NK-92 treated with Interleukin-12 subunit alpha and Interleukin-12 subunit beta, amount 100 ng/mL, for 24 hours (cell line): ENCODE data around the gene ARVCF.
"Not testable (repeated sequence)": the region's sequence is repeated elsewhere in the genome, so short reads cannot be mapped to it uniquely, and the experiment has no call there.

ENCODE experiments used
- DNase-seq: peaks from one replicate; lab custom pipeline; 2025; lab: John Stamatoyannopoulos, UW

ARVCF gene

GRCh38 chr22:19936513-19936912 is 80.1 kb downstream of the ARVCF start:
- no peak for DNase-seq

GRCh38 chr22:19935123-19935718 is 81.4 kb downstream of the ARVCF start:
- DNase-seq, result not testable (repeated sequence)

GRCh38 chr22:19933341-19934241 is 83.0 kb downstream of the ARVCF start:
- no peak for DNase-seq

GRCh38 chr22:19932367-19933206 is 84.0 kb downstream of the ARVCF start:
- no peak for DNase-seq

DNA sequence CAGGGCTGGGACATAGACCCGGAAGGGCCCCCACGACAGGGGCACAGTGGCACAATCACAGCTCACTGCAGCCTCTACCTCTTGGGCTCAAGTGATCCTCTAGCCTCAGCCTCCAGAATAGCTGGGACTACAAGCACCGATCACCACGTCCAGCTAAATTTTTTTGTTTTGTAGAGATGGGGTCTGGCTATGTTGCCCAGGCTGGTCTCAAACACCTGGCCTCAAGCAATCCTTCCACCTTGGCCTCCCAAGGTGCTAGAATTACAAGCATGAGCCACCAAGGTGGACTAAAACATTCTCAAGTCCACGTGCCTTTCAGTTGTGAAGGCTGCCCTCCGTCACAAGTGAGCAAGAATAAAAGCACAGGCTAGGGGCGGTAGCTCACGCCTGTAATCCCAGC is 85.1 kb downstream of the ARVCF start:
- no peak for DNase-seq

GRCh38 chr22:19930551-19931486 is 85.8 kb downstream of the ARVCF start:
- no peak for DNase-seq

GRCh38 chr22:19929586-19930550 is 86.8 kb downstream of the ARVCF start:
- no peak for DNase-seq

DNA sequence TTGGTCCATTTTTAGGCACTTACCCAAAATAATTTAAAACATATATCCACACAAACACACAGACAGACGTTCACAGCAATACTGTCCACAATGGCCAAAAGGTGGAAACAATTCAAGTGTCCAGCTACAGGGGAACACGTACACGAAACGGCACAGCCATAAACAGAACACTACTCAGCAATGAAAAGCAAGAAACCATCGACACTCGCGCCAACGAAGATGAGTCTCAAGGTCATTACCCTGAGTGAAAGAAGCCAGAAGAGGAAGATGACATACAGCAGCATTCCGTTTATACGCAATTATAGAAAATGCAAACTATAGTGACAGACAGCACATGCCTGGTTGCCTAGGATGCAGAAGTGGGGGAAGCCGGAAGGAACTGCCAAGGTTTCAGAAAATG is 88.4 kb downstream of the ARVCF start:
- no peak for DNase-seq

- no peak for DNase-seq
These were observed 88.9 kb downstream of the ARVCF start for GRCh38 chr22:19927696-19928095.

DNA sequence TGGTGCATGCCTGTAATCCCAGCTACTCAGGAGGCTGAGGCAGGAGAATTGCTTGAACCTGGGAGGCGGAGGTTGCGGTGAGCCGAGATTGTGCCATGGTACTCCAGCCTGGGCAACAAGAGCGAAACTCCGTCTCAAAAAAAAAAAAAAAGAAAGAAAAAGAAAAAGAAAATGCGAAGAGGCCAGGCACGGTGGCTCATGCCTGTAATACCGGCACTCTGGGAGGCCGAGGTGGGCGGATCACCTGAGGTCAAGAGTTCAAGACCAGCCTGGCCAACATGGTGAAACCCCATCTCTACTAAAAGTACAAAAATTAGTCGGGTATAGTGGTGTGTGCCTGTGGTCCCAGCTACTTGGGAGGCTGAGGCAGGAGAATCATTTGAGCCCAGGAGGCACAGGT is 90.6 kb downstream of the ARVCF start:
- not testable (repeated sequence) for DNase-seq

GRCh38 chr22:19923914-19924513 is 92.6 kb downstream of the ARVCF start:
- no peak for DNase-seq

- no peak for DNase-seq
These were observed 95.0 kb downstream of the ARVCF start for GRCh38 chr22:19921544-19922081.
